Bronchial epithelial cell (primary cell): ENCODE data around the gene ZNF771. TPM values are rescaled to one million over a fixed set of nuclear protein-coding genes. Genes with fewer than 3 reads are reported as not detected.
"Not testable (repeated sequence)": the region's sequence is repeated elsewhere in the genome, so short reads cannot be mapped to it uniquely, and the experiment has no call there.

ENCODE experiments used
- DNase-seq: peaks from one replicate; pipeline ENCODE4 v3.0.0-alpha.2; 2010; ENCODE audit warnings: low read depth
- FAIRE-seq: peaks from 2 replicates; lab custom pipeline; 2011; peaks lifted over from hg19 to GRCh38; lab: Jason Lieb, UNC
- H3K27me3 ChIP-seq: 2 replicates; pipeline ENCODE4 v1.5.1; 2011; ENCODE audit warnings: low read length; ENCODE audit not compliant: control insufficient read depth, insufficient read depth
- H3K36me3 ChIP-seq: 2 replicates; pipeline ENCODE4 v1.5.1; 2011; ENCODE audit warnings: low read length; ENCODE audit not compliant: control insufficient read depth, insufficient read depth
- H3K4me3 ChIP-seq: 2 replicates; pipeline ENCODE4 v1.5.1; 2011; ENCODE audit warnings: mild to moderate bottlenecking, low read depth, low read length, control low read depth
- total RNA-seq: library from RNA; depleted of rRNA; stranded (reverse); fragments of >200 nt; gene quantifications from 2 replicates; pipeline ENCODE4 v1.2.1, GENCODE V29; 2014
- TF ChIP-seq, protein P1 (sequence below): IDR thresholded peaks from 2 replicates; pipeline ENCODE4 v1.5.1; 2011; ENCODE audit warnings: mild to moderate bottlenecking, moderate library complexity, low read length, control low read depth, inconsistent platforms; ENCODE audit not compliant: insufficient read depth, severe bottlenecking

Gene ZNF771
- total RNA-seq, 1 donor from 2014 or later, result 10.0 TPM

DNA sequence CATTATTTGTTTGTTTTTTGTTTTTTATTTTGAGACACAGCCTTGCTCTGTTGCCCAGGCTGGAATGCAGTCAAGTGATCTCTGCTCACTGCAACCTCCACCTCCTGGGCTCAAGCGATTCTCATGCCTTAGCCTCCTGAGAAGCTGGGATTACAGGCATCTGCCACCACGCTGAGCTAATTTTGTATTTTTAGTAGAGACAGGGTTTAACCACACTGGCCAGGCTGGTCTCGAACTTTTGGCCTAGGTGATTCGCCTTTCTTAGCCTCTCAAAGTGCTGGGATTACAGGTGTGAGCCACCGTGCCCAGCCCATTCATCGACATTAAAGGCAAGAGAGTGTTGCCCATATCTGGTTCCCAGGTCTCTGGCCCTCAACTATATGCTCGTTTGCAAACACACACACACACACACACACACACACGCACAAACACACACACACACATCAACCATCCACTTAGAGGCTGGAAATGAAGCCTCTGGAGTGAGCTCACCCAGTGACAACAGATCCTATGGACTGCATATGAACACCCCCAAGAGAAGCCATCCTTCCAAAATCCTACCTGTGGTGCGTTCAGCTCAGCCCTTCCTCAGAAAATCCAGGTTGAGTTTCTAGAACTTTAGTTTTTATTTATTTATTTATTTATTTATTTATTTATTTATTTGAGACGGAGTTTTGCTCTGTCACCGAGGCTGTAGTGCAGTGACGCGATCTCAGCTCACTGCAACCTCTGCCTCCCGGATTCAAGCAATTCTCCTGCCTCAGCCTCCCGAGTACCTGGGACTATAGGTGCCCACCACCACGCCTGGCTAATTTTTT is 50.5 kb downstream of the ZNF771 start:
- H3K4me3 ChIP-seq, result no peak overlapping the region
- DNase-seq (no peak), FAIRE-seq (no peak)
- H3K36me3 ChIP-seq, result no peaks in the 10 kb centered on the region
- H3K27me3 ChIP-seq, result no peaks in the 10 kb centered on the region
- TF ChIP-seq, protein P1, sequence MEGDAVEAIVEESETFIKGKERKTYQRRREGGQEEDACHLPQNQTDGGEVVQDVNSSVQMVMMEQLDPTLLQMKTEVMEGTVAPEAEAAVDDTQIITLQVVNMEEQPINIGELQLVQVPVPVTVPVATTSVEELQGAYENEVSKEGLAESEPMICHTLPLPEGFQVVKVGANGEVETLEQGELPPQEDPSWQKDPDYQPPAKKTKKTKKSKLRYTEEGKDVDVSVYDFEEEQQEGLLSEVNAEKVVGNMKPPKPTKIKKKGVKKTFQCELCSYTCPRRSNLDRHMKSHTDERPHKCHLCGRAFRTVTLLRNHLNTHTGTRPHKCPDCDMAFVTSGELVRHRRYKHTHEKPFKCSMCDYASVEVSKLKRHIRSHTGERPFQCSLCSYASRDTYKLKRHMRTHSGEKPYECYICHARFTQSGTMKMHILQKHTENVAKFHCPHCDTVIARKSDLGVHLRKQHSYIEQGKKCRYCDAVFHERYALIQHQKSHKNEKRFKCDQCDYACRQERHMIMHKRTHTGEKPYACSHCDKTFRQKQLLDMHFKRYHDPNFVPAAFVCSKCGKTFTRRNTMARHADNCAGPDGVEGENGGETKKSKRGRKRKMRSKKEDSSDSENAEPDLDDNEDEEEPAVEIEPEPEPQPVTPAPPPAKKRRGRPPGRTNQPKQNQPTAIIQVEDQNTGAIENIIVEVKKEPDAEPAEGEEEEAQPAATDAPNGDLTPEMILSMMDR, result no peak

DNA sequence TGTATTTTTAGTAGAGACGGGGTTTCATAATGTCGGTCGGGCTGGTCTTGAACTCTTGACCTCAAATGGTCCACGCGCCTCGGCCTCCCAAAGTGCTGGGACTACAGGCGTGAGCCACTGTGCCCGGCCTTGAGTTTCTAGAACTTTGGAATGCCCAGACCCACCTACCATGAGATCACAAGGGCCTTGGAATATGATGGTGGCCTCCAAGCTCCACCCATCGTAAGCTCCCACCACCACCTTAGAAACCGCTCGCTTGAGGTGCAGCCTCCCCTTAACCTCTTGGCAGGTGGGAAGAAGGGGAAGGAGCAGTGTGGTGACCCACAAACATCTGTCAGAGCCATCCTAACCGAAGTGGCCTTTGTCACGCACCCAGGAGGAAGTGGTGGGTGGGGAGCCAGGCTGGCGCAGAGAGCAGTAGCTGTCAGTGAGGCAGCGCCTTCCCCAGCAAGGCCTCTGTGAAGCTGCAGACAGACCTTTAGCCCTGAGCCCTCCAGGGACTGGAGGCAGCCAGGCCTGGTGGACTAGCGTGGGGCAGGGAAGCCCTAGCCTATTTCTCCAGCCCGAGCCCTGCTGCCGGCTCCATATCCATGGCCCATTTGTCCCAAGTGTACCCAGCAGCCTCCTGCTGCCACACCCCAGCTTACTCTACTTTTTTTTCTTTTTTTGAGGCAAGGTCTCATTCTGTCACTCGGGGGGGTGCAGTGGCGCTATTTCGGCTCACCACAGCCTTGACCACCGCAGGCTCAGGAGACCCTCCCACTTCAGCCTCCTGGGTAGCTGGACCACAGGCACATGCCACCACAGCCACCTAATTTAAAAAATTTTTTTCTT is 51.4 kb downstream of the ZNF771 start:
- no peak for DNase-seq
- no peaks in the 10 kb centered on the region for H3K27me3 ChIP-seq
- TF ChIP-seq, protein P1, result no peak
- H3K4me3 ChIP-seq, result no peak overlapping the region
- H3K36me3 ChIP-seq, result no peaks in the 10 kb centered on the region
- FAIRE-seq, result no peak

DNA sequence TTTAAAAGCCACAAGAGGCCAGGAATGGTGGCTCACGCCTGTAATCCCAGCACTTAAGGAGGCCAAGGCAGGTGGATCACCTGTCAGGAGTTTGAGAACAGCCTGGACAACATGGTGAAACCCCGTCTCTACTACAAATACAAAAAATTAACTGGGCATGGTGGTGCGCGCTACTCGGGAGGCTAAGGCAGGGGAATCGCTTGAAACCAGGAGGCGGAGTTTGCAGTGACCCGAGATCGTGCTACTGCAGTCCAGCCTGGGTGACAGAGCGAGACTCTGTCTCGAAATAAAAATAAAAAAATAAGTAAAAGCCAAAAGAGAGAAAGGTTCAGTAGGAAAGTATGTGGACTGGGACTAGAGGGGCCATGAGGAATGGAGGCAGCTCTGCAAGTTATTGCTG is 52.0 kb downstream of the ZNF771 start:
- Histone ChIP-seq H3K4me3 (no peak overlapping the region), H3K36me3 (no peaks in the 10 kb centered on the region), H3K27me3 (no peaks in the 10 kb centered on the region)
- TF ChIP-seq, protein P1, result no peak
- FAIRE-seq (no peak), DNase-seq (no peak)

DNA sequence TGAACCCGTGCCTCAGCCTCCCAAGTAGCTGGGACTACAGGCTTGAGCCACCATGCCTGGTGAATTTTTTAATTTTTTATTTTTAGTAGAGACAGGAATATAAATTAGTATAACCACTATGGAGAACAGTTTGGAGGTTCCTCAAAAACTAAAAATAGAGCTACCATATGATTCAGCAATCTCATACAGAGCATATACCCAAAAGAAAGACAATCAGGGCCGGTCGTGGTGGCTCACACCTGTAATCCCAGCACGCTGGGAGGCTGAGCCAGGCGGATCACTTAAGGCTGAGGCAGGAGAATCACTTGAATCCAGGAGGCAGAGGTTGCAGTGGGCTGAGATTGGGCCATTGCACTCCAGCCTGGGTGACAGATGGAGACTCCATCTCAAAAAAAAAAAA is 54.0 kb downstream of the ZNF771 start:
- FAIRE-seq, H3K27me3 ChIP-seq, DNase-seq: not testable (repeated sequence)

DNA sequence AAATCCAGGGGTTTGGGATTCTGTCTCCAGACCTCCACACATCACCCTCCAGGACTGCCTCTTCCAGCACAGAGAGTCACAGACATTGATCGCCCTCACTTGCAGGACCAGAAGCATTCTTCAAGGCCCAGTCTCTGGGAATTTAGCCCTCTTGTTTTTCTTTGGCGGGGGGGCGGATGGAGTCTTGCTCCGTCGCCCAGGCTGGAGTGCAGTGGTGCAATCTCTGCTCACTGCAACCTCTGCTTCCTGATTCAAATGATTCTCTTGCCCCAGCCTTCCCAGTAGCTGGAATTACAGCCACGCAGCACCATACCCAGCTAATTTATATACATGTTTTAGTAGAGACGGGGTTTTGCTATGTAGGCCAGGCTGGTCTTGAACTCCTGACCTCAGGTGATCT is 56.7 kb downstream of the ZNF771 start:
- no peak for DNase-seq
- H3K27me3 ChIP-seq, result no peaks in the 10 kb centered on the region
- H3K36me3 ChIP-seq, result no peaks in the 10 kb centered on the region
- no peak overlapping the region for H3K4me3 ChIP-seq
- no peak for FAIRE-seq
- TF ChIP-seq, protein P1, result no peak

More for the DNA sequence above, 54.0 kb downstream of the ZNF771 start:
- H3K36me3 ChIP-seq, H3K4me3 ChIP-seq: not testable (repeated sequence)

Other genes starting within 250 kb of the ZNF771 start
- 0.79 and 1.5 TPM in 2 replicates for gene CORO1A, start 224.0 kb upstream of the ZNF771 start, total RNA-seq
- 45.7 and 235 TPM in 2 replicates for gene BOLA2B, start 213.9 kb upstream of the ZNF771 start, total RNA-seq
- gene SLX1A, start 213.7 kb upstream of the ZNF771 start, total RNA-seq, result 24.5 and 24.6 TPM in 2 replicates
- gene SULT1A3, start 208.4 kb upstream of the ZNF771 start, total RNA-seq, result 0.26 and 3.3 TPM in 2 replicates
- 0.64 and 1.1 TPM in 2 replicates for gene NPIPB13, start 159.1 kb upstream of the ZNF771 start, total RNA-seq
- gene CD2BP2, start 52.3 kb upstream of the ZNF771 start, total RNA-seq, result 37.6 and 39.8 TPM in 2 replicates
- gene TBC1D10B, start 37.1 kb upstream of the ZNF771 start, total RNA-seq, result 13.7 and 15.6 TPM in 2 replicates
- not detected in 2 replicates for gene MYL11, start 32.8 kb upstream of the ZNF771 start, total RNA-seq
- gene SEPTIN1, start 25.0 kb upstream of the ZNF771 start, total RNA-seq, result under 0.01 TPM in 1 of 2 replicates, not detected in the other
- gene ZNF48, start 12.2 kb upstream of the ZNF771 start, total RNA-seq, result 11.4 and 12.9 TPM in 2 replicates
- gene DCTPP1, start 22.4 kb downstream of the ZNF771 start, total RNA-seq, result 11.5 and 30.3 TPM in 2 replicates
- gene SEPHS2, start 38.3 kb downstream of the ZNF771 start, total RNA-seq, result 17.4 and 32.9 TPM in 2 replicates
- gene ITGAL, start 65.1 kb downstream of the ZNF771 start, total RNA-seq, result not detected in 2 replicates
- gene ZNF768, start 119.0 kb downstream of the ZNF771 start, total RNA-seq, result 19.7 and 21.9 TPM in 2 replicates
- gene ZNF747, start 127.3 kb downstream of the ZNF771 start, total RNA-seq, result 4.4 and 6.1 TPM in 2 replicates
- 2.4 and 2.6 TPM in 2 replicates for gene ZNF764, start 150.8 kb downstream of the ZNF771 start, total RNA-seq
- 4.5 and 12.7 TPM in 2 replicates for gene ZNF688, start 164.1 kb downstream of the ZNF771 start, total RNA-seq
- 4.4 and 5.3 TPM in 2 replicates for gene ZNF785, start 178.1 kb downstream of the ZNF771 start, total RNA-seq
- 2.2 and 2.6 TPM in 2 replicates for gene ZNF689, start 202.8 kb downstream of the ZNF771 start, total RNA-seq
- gene PRR14, start 243.4 kb downstream of the ZNF771 start, total RNA-seq, result 2.6 and 7.8 TPM in 2 replicates